Type B pancreatic cell (in vitro differentiated cells): ENCODE results near the gene DYRK2. TPM values are rescaled to one million over a fixed set of nuclear protein-coding genes. Genes with fewer than 3 reads are reported as not detected.

ENCODE experiments used
- DNase-seq: peaks from one replicate; pipeline ENCODE4 v3.0.0; 2021; ENCODE audit warnings: mixed read lengths; ENCODE audit not compliant: unreplicated experiment; ENCODE audit errors: extremely low spot score
- H3K27ac Mint-ChIP-seq: 2 replicates; pipeline ENCODE4 v1.8.0; 2021; ENCODE audit warnings: mild to moderate bottlenecking, mixed read lengths
- H3K27me3 Mint-ChIP-seq: 2 replicates; pipeline ENCODE4 v1.8.0; 2021; ENCODE audit warnings: mixed read lengths
- H3K36me3 Mint-ChIP-seq: 2 replicates; pipeline ENCODE4 v1.8.0; 2021; ENCODE audit warnings: mixed read lengths
- H3K4me1 Mint-ChIP-seq: one replicate; pipeline ENCODE4 v1.8.0; 2021; ENCODE audit warnings: mixed read lengths; ENCODE audit not compliant: unreplicated experiment
- H3K4me3 Mint-ChIP-seq: 2 replicates; pipeline ENCODE4 v1.8.0; 2021; ENCODE audit warnings: mild to moderate bottlenecking, mixed read lengths
- H3K9me3 Mint-ChIP-seq: 2 replicates; pipeline ENCODE4 v1.8.0; 2021; ENCODE audit warnings: mixed read lengths
- CTCF ChIP-seq: fragments of 200-600 bp; sonication (generic); conservative IDR thresholded peaks from 2 replicates; pipeline ENCODE4 v1.5.0; 2021; ENCODE audit warnings: antibody characterized with exemption, mild to moderate bottlenecking
- total RNA-seq: library from RNA; stranded (reverse); gene quantifications from 2 replicates; pipeline ENCODE4 v1.2.1, GENCODE V29; 2021; ENCODE audit warnings: low replicate concordance

The DYRK2 gene
- total RNA-seq, 1 donor from 2014 or later = 78.3 TPM

- H3K27ac Mint-ChIP-seq = no peak overlapping the region
- H3K9me3 Mint-ChIP-seq = no peaks in the 10 kb centered on the region
- no peak for TF ChIP-seq CTCF
- no peak for DNase-seq
- no peaks in the 10 kb centered on the region for H3K36me3 Mint-ChIP-seq
- no peaks in the 10 kb centered on the region for H3K27me3 Mint-ChIP-seq
- no peak overlapping the region for H3K4me3 Mint-ChIP-seq
- peaks cover 27% of the 10 kb centered on the region for H3K4me1 Mint-ChIP-seq
Observed at GRCh38 chr12:67704071-67704470, 55.5 kb downstream of the DYRK2 start.

- Mint-ChIP-seq H3K36me3 (no peaks in the 10 kb centered on the region), H3K27ac (no peak overlapping the region), H3K27me3 (no peaks in the 10 kb centered on the region), H3K4me1 (peaks cover 30% of the 10 kb centered on the region), H3K9me3 (no peaks in the 10 kb centered on the region), H3K4me3 (peak overlapping the region; percentile 6)
- TF ChIP-seq CTCF = no peak
- DNase-seq = no peak
Observed at GRCh38 chr12:67705394-67706370, 57.1 kb downstream of the DYRK2 start.

GRCh38 chr12:67709367-67709954 is 60.9 kb downstream of the DYRK2 start:
- H3K27ac Mint-ChIP-seq = peak overlapping the region; percentile 79
- H3K4me3 Mint-ChIP-seq = peak overlapping the region; percentile 44
- TF ChIP-seq CTCF = no peak
- H3K4me1 Mint-ChIP-seq = peaks cover 38% of the 10 kb centered on the region
- no peaks in the 10 kb centered on the region for H3K27me3 Mint-ChIP-seq
- DNase-seq = no peak
- peaks cover 7% of the 10 kb centered on the region for H3K9me3 Mint-ChIP-seq
- H3K36me3 Mint-ChIP-seq = no peaks in the 10 kb centered on the region

GRCh38 chr12:67710582-67710981 is 62.0 kb downstream of the DYRK2 start:
- Mint-ChIP-seq H3K36me3 (no peaks in the 10 kb centered on the region), H3K4me3 (peak overlapping the region; percentile 3), H3K9me3 (peaks cover 7% of the 10 kb centered on the region), H3K27me3 (no peaks in the 10 kb centered on the region), H3K27ac (peak overlapping the region; percentile 67), H3K4me1 (peaks cover 39% of the 10 kb centered on the region)
- DNase-seq = no peak
- no peak for TF ChIP-seq CTCF

- DNase-seq = no peak
- Mint-ChIP-seq H3K4me1 (peaks cover 37% of the 10 kb centered on the region), H3K4me3 (no peak overlapping the region), H3K36me3 (no peaks in the 10 kb centered on the region), H3K27ac (no peak overlapping the region), H3K27me3 (no peaks in the 10 kb centered on the region), H3K9me3 (peaks cover 7% of the 10 kb centered on the region)
- TF ChIP-seq CTCF = no peak
Observed at GRCh38 chr12:67712011-67712410, 63.5 kb downstream of the DYRK2 start.
